ENCODE measurements around the gene TLCD3A. TPM values are rescaled to one million over a fixed set of nuclear protein-coding genes. Genes with fewer than 3 reads are reported as not detected.

TLCD3A gene
- total RNA-seq = 1 to 10 TPM; 2.2 to 4.4 (median 2.9) TPM

DNA sequence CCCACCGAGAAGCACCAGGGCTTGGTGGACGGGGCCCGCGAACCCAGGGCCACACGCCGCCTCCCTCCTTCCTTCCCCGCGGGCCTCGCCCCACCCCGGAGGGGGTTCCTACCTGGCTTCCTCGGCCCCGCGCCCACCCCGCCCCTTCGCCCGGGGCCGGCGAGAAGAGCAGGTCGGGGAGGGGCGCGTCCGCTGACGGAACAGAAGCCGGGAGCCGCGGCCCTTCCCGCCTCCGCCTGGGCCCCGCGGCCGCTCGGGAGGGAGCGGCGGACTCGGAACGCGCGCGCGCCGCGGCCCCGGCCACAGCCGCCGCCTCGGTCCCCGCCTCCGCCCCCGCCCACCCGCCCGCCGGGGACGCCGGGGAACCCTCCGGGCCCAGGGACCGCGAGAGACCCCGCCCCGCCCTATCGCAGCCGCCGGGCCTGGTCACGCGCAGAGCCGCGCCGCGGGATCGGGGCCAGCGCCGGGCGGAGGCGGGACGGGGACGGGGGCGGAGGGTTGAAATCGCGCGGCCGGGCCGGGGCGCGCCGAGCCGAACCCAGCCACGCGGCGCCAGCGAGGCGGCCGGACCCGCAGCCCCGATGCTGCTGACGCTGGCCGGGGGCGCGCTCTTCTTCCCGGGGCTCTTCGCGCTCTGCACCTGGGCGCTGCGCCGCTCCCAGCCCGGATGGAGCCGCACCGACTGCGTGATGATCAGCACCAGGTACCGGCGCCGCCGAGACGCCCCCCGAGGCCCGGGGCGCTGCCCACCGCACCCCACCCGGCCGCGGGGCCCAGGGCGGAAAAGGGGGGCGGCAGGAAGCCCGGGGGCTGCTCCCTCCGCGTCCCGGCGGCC lies at the start of gene TLCD3A:
Gene TLCD3A (plus strand): TSS at position 530 of the 835 bp plus-strand sequence. CDS start 52 bp downstream, at position 582.
- TF ChIP-seq, protein P1, sequence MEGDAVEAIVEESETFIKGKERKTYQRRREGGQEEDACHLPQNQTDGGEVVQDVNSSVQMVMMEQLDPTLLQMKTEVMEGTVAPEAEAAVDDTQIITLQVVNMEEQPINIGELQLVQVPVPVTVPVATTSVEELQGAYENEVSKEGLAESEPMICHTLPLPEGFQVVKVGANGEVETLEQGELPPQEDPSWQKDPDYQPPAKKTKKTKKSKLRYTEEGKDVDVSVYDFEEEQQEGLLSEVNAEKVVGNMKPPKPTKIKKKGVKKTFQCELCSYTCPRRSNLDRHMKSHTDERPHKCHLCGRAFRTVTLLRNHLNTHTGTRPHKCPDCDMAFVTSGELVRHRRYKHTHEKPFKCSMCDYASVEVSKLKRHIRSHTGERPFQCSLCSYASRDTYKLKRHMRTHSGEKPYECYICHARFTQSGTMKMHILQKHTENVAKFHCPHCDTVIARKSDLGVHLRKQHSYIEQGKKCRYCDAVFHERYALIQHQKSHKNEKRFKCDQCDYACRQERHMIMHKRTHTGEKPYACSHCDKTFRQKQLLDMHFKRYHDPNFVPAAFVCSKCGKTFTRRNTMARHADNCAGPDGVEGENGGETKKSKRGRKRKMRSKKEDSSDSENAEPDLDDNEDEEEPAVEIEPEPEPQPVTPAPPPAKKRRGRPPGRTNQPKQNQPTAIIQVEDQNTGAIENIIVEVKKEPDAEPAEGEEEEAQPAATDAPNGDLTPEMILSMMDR (IDR thresholded peaks at IDR 0.05; ENCODE audit: low read depth) = no peak

DNA sequence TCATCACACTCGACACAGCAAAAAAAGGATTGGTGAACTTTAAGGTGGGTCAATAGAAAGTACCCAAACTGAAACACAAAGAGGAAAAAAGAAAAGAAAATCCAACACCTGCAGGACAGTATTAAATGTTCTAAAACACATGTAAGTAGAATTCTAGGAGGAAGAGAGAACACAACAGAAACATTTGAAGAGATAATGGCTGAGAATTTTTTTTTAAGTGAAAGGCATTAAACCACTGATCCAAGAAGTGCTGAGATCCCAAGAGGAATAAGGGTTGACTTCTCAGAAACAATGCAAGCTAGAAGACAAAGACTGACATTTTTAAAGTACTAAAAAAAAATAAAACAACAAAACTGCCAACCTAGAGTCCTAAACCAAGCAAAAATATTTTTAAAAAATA lies 49.4 kb upstream of the TLCD3A start:
- TF ChIP-seq, protein P1 (IDR thresholded peaks at IDR 0.05; ENCODE audit: low read depth) = no peak

DNA sequence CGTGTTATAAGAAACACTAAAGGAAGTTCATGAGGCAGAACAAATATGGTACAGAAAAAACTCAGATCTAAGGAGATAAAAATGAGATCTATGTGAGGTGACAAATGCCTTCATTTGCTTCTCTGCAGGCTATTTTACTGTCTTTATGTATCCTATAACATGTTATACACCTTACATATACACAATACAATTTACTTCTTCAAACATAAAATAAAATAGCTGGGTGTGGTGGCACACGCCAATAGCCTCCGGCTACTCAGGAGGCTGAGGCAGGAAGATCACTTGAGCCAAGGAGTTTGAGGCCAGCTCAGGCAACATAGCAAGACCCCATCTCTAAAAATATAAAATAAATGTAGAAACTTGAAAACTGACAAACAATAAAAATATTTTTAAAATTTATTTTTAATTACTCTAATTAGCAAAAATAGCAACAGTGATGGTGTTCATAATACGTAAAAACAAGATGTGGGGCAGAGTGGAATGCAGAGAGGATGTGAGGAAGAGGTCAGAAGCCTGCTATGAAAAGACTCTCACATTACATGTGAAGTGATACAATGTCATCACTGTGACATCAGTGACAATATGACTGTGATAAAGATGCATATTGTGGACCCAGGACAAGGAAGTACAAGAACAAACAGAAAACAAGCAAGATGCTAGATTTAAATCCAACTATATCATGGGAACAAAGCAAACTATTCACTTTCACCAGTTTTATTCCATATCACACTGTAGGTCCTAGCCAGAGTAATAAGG lies 48.7 kb upstream of the TLCD3A start:
- TF ChIP-seq, protein P1 (IDR thresholded peaks at IDR 0.05; ENCODE audit: low read depth) = no peak

DNA sequence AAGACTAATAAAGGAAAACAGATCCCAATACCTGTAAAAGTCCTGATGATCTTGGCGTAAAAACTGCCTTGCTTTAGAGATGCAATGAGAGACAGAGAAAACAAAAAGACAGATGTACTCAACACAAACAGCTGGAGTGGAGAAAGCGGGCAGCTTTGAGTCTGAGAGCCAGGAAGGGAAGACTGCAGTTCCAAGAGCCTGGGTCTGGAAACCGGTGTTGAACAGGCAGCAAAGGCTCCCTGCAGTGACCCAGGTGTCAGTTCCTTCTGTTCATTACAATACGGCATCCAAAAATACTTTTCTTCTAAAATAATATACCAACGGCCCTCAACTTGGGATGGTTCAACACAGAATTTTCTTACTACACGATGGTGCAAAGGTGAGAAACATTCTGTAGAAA lies 47.4 kb upstream of the TLCD3A start:
- TF ChIP-seq, protein P1 (IDR thresholded peaks at IDR 0.05; ENCODE audit: low read depth) = no peak

DNA sequence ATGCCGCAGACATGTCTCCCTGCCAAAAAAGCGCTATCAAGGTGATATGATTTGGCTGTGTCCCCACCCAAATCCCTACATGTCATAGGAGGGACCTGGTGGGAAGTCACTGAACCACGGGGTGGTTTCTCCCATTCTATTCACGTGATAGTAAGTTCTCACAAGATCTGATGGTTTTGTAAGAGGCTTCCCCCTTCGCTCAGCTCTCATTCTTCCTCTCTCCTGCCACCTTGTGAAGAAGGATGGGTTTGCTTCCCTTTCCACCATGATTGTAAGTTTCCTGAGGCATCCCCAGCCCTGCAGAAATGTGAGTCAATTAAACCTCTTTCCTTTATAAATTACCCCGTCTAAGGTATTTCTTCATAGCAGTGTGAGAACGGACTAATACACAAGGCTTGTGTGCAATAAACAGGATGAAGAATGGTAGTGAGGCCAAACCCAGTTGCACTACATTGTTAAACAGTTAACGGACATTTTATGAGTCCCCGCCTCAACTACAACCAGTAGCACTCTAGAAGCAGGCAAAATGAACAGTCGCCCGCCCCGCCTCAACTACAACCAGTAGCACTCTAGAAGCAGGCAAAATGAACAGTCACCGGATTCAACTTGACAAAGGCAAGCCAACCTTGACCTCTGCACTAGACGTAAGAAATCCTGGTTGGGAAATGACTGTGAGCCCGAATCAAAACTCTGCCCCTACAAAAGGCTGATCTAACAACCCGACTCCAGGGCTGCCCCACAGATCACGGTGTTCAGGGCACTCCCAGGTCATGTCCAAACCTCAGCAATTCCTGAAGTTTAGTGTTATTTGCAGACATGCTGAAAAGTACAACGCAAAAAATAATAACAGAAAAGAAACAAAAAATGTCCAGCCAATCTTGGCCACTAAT lies 44.1 kb upstream of the TLCD3A start:
- TF ChIP-seq, protein P1 (IDR thresholded peaks at IDR 0.05; ENCODE audit: low read depth) = no peak

DNA sequence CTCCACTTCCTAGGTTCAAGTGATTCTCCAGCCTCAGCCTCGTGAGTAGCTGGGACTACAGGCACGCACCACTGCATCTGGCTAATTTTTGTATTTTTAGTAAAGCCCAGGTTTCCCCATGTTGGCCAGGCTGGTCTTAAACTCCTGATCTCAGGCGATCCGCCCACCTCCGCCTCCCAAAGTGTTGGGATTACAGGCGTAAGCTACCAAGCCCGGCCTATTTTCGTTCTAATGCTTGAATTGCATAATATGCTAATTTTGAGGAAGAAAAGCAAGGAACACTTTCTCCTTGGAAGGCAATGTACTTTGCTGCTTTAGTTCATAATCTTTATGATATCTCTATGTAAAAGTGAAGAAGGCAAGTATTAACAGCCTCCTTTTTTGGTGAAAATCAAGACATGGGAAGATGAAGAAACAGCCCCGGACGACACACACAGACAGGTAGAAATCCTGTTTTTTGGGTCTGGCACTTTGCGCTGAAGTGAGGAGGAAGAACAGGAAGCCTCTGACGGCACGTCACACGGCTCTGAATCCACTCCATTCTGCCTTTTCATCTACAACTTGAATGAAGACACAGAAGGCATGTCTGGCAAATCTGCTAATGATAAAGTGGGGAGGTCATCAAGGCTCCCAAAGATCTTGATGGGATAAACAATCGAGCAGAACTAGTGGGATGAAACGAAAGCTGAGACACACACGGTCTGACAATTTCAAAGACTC lies 42.7 kb upstream of the TLCD3A start:
- TF ChIP-seq, protein P1 (IDR thresholded peaks at IDR 0.05; ENCODE audit: low read depth) = no peak

Data from subcutaneous adipose tissue (tissue), 4 donors.